SK-MEL-5 (cell line): ENCODE data around the gene KDM3B. TPM values are rescaled to one million over a fixed set of nuclear protein-coding genes. Genes with fewer than 3 reads are reported as not detected.

Experiments
- DNase-seq: peaks from one replicate; pipeline ENCODE4 v3.0.0-alpha.2; 2016; ENCODE audit warnings: low read depth, low spot score
- in situ Hi-C: cut with HindIII; loops from 2 replicates; pipeline ENCODE4 v1.10.0; 2016; ENCODE audit warnings: low sequenced_read_pairs, high pct_unique_total_duplicates, low pct_unique_long_range_greater_than_20kb
- total RNA-seq: library from RNA; depleted of rRNA; stranded (reverse); fragments of >200 nt; shearing (Covaris generic); gene quantifications from 2 replicates; pipeline ENCODE4 v1.2.3, GENCODE V29; 2014

KDM3B gene
- total RNA-seq, 1 experiment from 2014 or later: 42.9 TPM

GRCh38 chr5:138455232-138455930 lies 102.9 kb downstream of the KDM3B start:
- in situ Hi-C loops: no loop called here

GRCh38 chr5:138457531-138458275 lies 105.2 kb downstream of the KDM3B start:
- DNase-seq: no peak
- in situ Hi-C loops: no loop called here

More at GRCh38 chr5:138455232-138455930, 102.9 kb downstream of the KDM3B start:
- DNase-seq: no peak

GRCh38 chr5:138458384-138458783 lies 105.9 kb downstream of the KDM3B start:
- in situ Hi-C loops: no loop called here
- DNase-seq: no peak

- no peak for DNase-seq
- in situ Hi-C loops: no loop called here
Measured at GRCh38 chr5:138458856-138459255, 106.4 kb downstream of the KDM3B start.

- DNase-seq: no peak
- in situ Hi-C loops: no loop called here
Measured at GRCh38 chr5:138459311-138459933, 106.9 kb downstream of the KDM3B start.

GRCh38 chr5:138460032-138460693 lies 107.7 kb downstream of the KDM3B start:
- in situ Hi-C loops: no loop called here
- no peak for DNase-seq

GRCh38 chr5:138461343-138462125 lies 109.0 kb downstream of the KDM3B start:
- peak; percentile 72 for DNase-seq
- in situ Hi-C loops: no loop called here

GRCh38 chr5:138463419-138464007 lies 111.0 kb downstream of the KDM3B start:
- DNase-seq: peak; percentile 36
- in situ Hi-C loops: no loop called here

GRCh38 chr5:138464008-138464387 lies 111.5 kb downstream of the KDM3B start:
- DNase-seq: peak; percentile 94
- in situ Hi-C loops: no loop called here

- peak; percentile 99 for DNase-seq
- in situ Hi-C loops: no loop called here
Measured at GRCh38 chr5:138464388-138465260, 112.1 kb downstream of the KDM3B start.

GRCh38 chr5:138465261-138466124 lies 113.0 kb downstream of the KDM3B start, which contains the start of gene EGR1:
Gene EGR1, plus strand, starts transcription at chr5:138465479. Its CDS starts 283 bp downstream, at chr5:138465762.
- in situ Hi-C loops: no loop called here

GRCh38 chr5:138466125-138466899 lies 113.8 kb downstream of the KDM3B start:
- DNase-seq: no peak
- in situ Hi-C loops: no loop called here

More at GRCh38 chr5:138465261-138466124, 113.0 kb downstream of the KDM3B start, which contains the start of gene EGR1:
- DNase-seq: peak; percentile 92

GRCh38 chr5:138466900-138467710 lies 114.6 kb downstream of the KDM3B start:
- DNase-seq: no peak
- in situ Hi-C loops: no loop called here

GRCh38 chr5:138467711-138468132 lies 115.2 kb downstream of the KDM3B start:
- in situ Hi-C loops: no loop called here
- DNase-seq: no peak
